IMR-90 (cell line): Measurements from ENCODE around the gene VPS39. TPM values are rescaled to one million over a fixed set of nuclear protein-coding genes. Genes with fewer than 3 reads are reported as not detected.

Source experiments
- ATAC-seq: fragments of 200-7000 bp; cut with Tn5 transposase; 2 replicates; pipeline ENCODE4 v1.9.1; 2020; ENCODE audit warnings: low read depth, mild to moderate bottlenecking, moderate library complexity
- BruUV-seq: library from RNA; stranded (reverse); fragments of 400-500 nt; replicated peaks from 2 replicates; lab custom pipeline; 2021; lab: Mats Ljungman, UMichigan
- CTCF ChIA-PET: fragments of 300-600 bp; formaldehyde crosslinking; extraction: SDS; loops from one replicate; lab custom pipeline; 2021; ENCODE audit warnings: antibody characterized with exemption; lab: Yijun Ruan, JAX
- POLR2A ChIA-PET: fragments of 300-600 bp; sonication (Branson Sonifier 250); formaldehyde crosslinking; loops from one replicate; lab custom pipeline; 2022; ENCODE audit warnings: antibody characterized with exemption; ENCODE audit not compliant: unreplicated experiment; lab: Charles Lee
- DNase-seq: peaks from one replicate; pipeline ENCODE4 v3.0.0; 2013
- H2AFZ ChIP-seq: replicated peaks from 2 replicates; pipeline ENCODE3; 2013; ENCODE audit warnings: low read length, mild to moderate bottlenecking; ENCODE audit not compliant: poor library complexity
- H2AK5ac ChIP-seq: 2 replicates; pipeline ENCODE4 v1.6.1; 2013; ENCODE audit warnings: low read depth, low read length, inconsistent platforms
- H2AK9ac ChIP-seq: replicated peaks from 2 replicates; pipeline ENCODE3; 2013; ENCODE audit warnings: mild to moderate bottlenecking, low read depth, low read length, moderate library complexity; ENCODE audit not compliant: poor library complexity
- H2BK120ac ChIP-seq: 2 replicates; pipeline ENCODE4 v1.6.1; 2013; ENCODE audit warnings: low read depth, low read length, inconsistent platforms
- H2BK15ac ChIP-seq: 3 replicates; pipeline ENCODE4 v1.6.1; 2013; ENCODE audit warnings: low read depth, low read length, inconsistent platforms
- H2BK20ac ChIP-seq: 2 replicates; pipeline ENCODE4 v1.6.1; 2013; ENCODE audit warnings: low read depth, mild to moderate bottlenecking, inconsistent platforms, low read length, moderate library complexity
- H2BK5ac ChIP-seq: 2 replicates; pipeline ENCODE4 v1.6.1; 2013; ENCODE audit warnings: mild to moderate bottlenecking, low read depth, low read length, inconsistent platforms; ENCODE audit not compliant: poor library complexity, severe bottlenecking
- H3K14ac ChIP-seq: replicated peaks from 2 replicates; pipeline ENCODE4 v1.6.1; 2013; ENCODE audit warnings: low read depth, low read length, inconsistent platforms
- H3K18ac ChIP-seq: 2 replicates; pipeline ENCODE4 v1.6.1; 2013; ENCODE audit warnings: low read depth, low read length, control low read depth
- H3K23ac ChIP-seq: 2 replicates; pipeline ENCODE4 v1.6.1; 2013; ENCODE audit warnings: low read depth, low read length, inconsistent platforms
- H3K27ac ChIP-seq: 2 replicates; pipeline ENCODE4 v1.5.1; 2013; ENCODE audit warnings: mild to moderate bottlenecking, control low read depth, low read length; ENCODE audit not compliant: insufficient read depth
- H3K27me3 ChIP-seq: 2 replicates; pipeline ENCODE4 v1.6.1; 2013; ENCODE audit warnings: low read length; ENCODE audit not compliant: control insufficient read depth, insufficient read depth
- H3K36me3 ChIP-seq: 2 replicates; pipeline ENCODE4 v1.6.1; 2013; ENCODE audit warnings: low read length, mixed read lengths; ENCODE audit not compliant: control insufficient read depth, insufficient read depth
- H3K4ac ChIP-seq: 2 replicates; pipeline ENCODE4 v1.6.1; 2013; ENCODE audit warnings: low read depth, low read length, inconsistent platforms
- H3K4me1 ChIP-seq: 2 replicates; pipeline ENCODE4 v1.6.1; 2013; ENCODE audit warnings: low read length, mixed read lengths; ENCODE audit not compliant: control insufficient read depth, insufficient read depth
- H3K4me2 ChIP-seq: 2 replicates; pipeline ENCODE4 v1.6.1; 2013; ENCODE audit warnings: low read depth, mild to moderate bottlenecking, control low read depth, low read length, moderate library complexity
- H3K4me3 ChIP-seq: 2 replicates; pipeline ENCODE4 v1.5.1; 2013; ENCODE audit warnings: low read depth, mild to moderate bottlenecking, control low read depth, low read length, moderate library complexity; ENCODE audit not compliant: insufficient read depth
- H3K56ac ChIP-seq: 2 replicates; pipeline ENCODE4 v1.6.1; 2013; ENCODE audit warnings: low read length, inconsistent platforms; ENCODE audit not compliant: insufficient read depth; ENCODE audit errors: extremely low read depth
- H3K79me1 ChIP-seq, 2 experiments: 2 replicates each; pipeline ENCODE4 v1.6.1; 2013; ENCODE audit warnings: low read length in 2 of 2, inconsistent platforms in 1 of 2, low read depth in 1 of 2
- H3K9ac ChIP-seq: 2 replicates; pipeline ENCODE4 v1.6.1; 2013; ENCODE audit warnings: low read depth, low read length, control low read depth
- H3K9me1 ChIP-seq: 2 replicates; pipeline ENCODE4 v1.6.1; 2013; ENCODE audit warnings: low read length, inconsistent platforms; ENCODE audit not compliant: insufficient read depth
- H3K9me3 ChIP-seq: 2 replicates; pipeline ENCODE4 v1.6.1; 2013; ENCODE audit warnings: low read length; ENCODE audit not compliant: control insufficient read depth, insufficient read depth
- H4K20me1 ChIP-seq: 2 replicates; pipeline ENCODE4 v1.6.1; 2013; ENCODE audit warnings: low read length, inconsistent platforms; ENCODE audit not compliant: insufficient read depth
- H4K5ac ChIP-seq: 2 replicates; pipeline ENCODE4 v1.6.1; 2013; ENCODE audit warnings: mild to moderate bottlenecking, low read depth, low read length, control low read depth
- H4K8ac ChIP-seq, 2 experiments: 2 replicates each; pipeline ENCODE4 v1.6.1; 2013; ENCODE audit warnings: low read depth in 2 of 2, low read length in 2 of 2, control low read depth in 1 of 2, inconsistent platforms in 1 of 2
- H4K91ac ChIP-seq: 2 replicates; pipeline ENCODE4 v1.6.1; 2013; ENCODE audit warnings: low read depth, low read length, inconsistent platforms; ENCODE audit not compliant: insufficient read depth
- BHLHE40 ChIP-seq: fragments of 150-350 bp; IDR thresholded peaks from 2 replicates; pipeline ENCODE4 v1.6.1; 2016; ENCODE audit warnings: mild to moderate bottlenecking, low read depth, low read length
- CEBPB ChIP-seq: IDR thresholded peaks from 2 replicates; pipeline ENCODE4 v1.6.1; 2012; ENCODE audit warnings: low read depth, low read length, improper control_type of control experiment
- CHD1 ChIP-seq: IDR thresholded peaks from 2 replicates; pipeline ENCODE4 v1.6.1; 2012; ENCODE audit warnings: low read depth, low read length, improper control_type of control experiment
- CTCF ChIP-seq: conservative IDR thresholded peaks from 2 replicates; pipeline ENCODE4 v1.5.1; 2012; ENCODE audit warnings: mild to moderate bottlenecking, low read depth, low read length, improper control_type of control experiment
- FOS ChIP-seq: fragments of 150-350 bp; IDR thresholded peaks from 2 replicates; pipeline ENCODE4 v1.6.1; 2016; ENCODE audit warnings: low read depth, low read length
- MAFK ChIP-seq: IDR thresholded peaks from 2 replicates; pipeline ENCODE4 v1.6.1; 2012; ENCODE audit warnings: low read depth, low read length, improper control_type of control experiment
- MAZ ChIP-seq: IDR thresholded peaks from 2 replicates; pipeline ENCODE4 v1.6.1; 2012; ENCODE audit warnings: low read depth, mild to moderate bottlenecking, low read length, improper control_type of control experiment, moderate library complexity, borderline replicate concordance
- MXI1 ChIP-seq: IDR thresholded peaks from 2 replicates; pipeline ENCODE4 v1.6.1; 2012; ENCODE audit warnings: low read depth, mild to moderate bottlenecking, low read length, moderate library complexity, borderline replicate concordance
- NFE2L2 ChIP-seq: fragments of 150-350 bp; IDR thresholded peaks from 2 replicates; pipeline ENCODE4 v1.6.1; 2016; ENCODE audit warnings: low read depth, mild to moderate bottlenecking, low read length
- POLR2A ChIP-seq: IDR thresholded peaks from 2 replicates; pipeline ENCODE4 v1.6.1; 2012; ENCODE audit warnings: mild to moderate bottlenecking, low read depth, low read length
- RAD21 ChIP-seq: IDR thresholded peaks from 2 replicates; pipeline ENCODE4 v1.6.1; 2012; ENCODE audit warnings: low read length, improper control_type of control experiment
- RCOR1 ChIP-seq: IDR thresholded peaks from 2 replicates; pipeline ENCODE4 v1.6.1; 2012; ENCODE audit warnings: mild to moderate bottlenecking, low read length, improper control_type of control experiment; ENCODE audit not compliant: insufficient replicate concordance
- RFX5 ChIP-seq: IDR thresholded peaks from 2 replicates; pipeline ENCODE4 v1.8.0; 2012; ENCODE audit warnings: low read depth, mild to moderate bottlenecking, low read length, moderate library complexity
- WGBS, 2 experiments: methylation state at CpG; one replicate each; pipeline versions ENCODE4 v1.1.5 to v1.1.7; 2013; ENCODE audit warnings: missing lambda C conversion rate in 2 of 2; ENCODE audit not compliant: insufficient read length in 1 of 2; ENCODE audit errors: extremely low coverage in 2 of 2; 5-methylcytosine and 5-hydroxymethylcytosine counted together
- dilution Hi-C: fragments of 300-500 bp; cut with HindIII; formaldehyde crosslinking; loops from one replicate; pipeline ENCODE4 v1.14.3; 2018; ENCODE audit warnings: low sequenced_read_pairs; ENCODE audit not compliant: unreplicated experiment
- in situ Hi-C: fragments of 300-500 bp; cut with MboI; formaldehyde crosslinking; loops from 3 replicates; pipeline ENCODE4 v1.14.3; 2019; ENCODE audit warnings: low sequenced_read_pairs, inconsistent platforms, mixed read lengths
- intact Hi-C: fragments of 100-400 bp; cut with micrococcal nuclease; formaldehyde crosslinking; loops from 2 replicates; pipeline ENCODE4 v1.10.0; 2022
- polyA plus RNA-seq, 3 experiments: library from polyadenylated mRNA; depleted of rRNA; stranded (reverse); fragments of >200 nt; gene quantifications; 2 replicates each; pipeline ENCODE4 v1.2.3, GENCODE V29; 2012; ENCODE audit warnings: low replicate concordance in 1 of 3
- total RNA-seq: library from RNA; depleted of rRNA; stranded (reverse); fragments of >200 nt; gene quantifications from 2 replicates; pipeline ENCODE4 v1.2.3, GENCODE V29; 2012
- TF ChIP-seq, protein P1 (sequence below): fragments of 150-350 bp; IDR thresholded peaks from 2 replicates; pipeline ENCODE4 v1.6.1; 2017; ENCODE audit warnings: mild to moderate bottlenecking, antibody characterized with exemption, low read length, low read depth
- TF ChIP-seq, protein P2 (sequence below): fragments of 150-350 bp; IDR thresholded peaks from 2 replicates; pipeline ENCODE4 v1.6.1; 2016; ENCODE audit warnings: low read depth, mild to moderate bottlenecking, low read length, moderate library complexity, borderline replicate concordance

VPS39 gene
- total and polyA plus RNA-seq, 2 of the 4 experiments (the other 2 are of a cell fraction) = 49.7 to 52.2 TPM

DNA sequence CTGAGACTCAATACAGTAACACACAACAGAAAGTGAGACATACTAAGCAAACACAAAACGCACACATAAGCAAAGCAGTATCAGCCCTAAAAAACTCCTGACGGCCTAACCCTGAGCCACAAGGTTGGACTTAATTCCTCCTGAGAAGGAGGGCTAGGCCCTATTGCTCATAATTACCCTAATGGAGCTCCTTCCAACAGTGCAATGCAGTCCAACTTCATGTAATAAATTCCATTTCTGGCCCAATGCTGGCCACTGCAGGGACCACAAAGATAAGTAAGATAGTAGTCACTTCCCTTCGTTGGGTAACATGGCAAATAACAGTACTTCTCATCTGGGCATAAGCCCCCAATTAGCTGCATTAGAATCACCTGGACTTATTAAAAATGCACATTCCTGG lies 4.2 kb downstream of the VPS39 start:
- in situ Hi-C loops = no loop called here
- POLR2A ChIA-PET = no interaction called here

More for the DNA sequence above, 4.2 kb downstream of the VPS39 start:
- WGBS, 2 experiments = 100% methylated on average over 2 of the region's 3 CpGs; no CpG with 5 or more reads in 1 of the 2 experiments
- dilution Hi-C loops (no loop called here), intact Hi-C loops (no loop called here)
- BruUV-seq = no TSS peak
- Histone ChIP-seq H3K4me3 (no peak overlapping the region), H4K5ac (no peak overlapping the region), H3K4me2 (no peak overlapping the region), H3K56ac (no peak overlapping the region), H3K9me3 (no peaks in the 10 kb centered on the region), H3K27me3 (no peaks in the 10 kb centered on the region), H3K36me3 (peaks cover 7% of the 10 kb centered on the region), H2BK5ac (no peak overlapping the region), H3K4ac (no peak overlapping the region), H2AK9ac (no peak overlapping the region), H2AFZ (no peak overlapping the region), H3K23ac (no peak overlapping the region), H4K20me1 (peaks cover 4% of the 10 kb centered on the region; the same call in 1 of the 2 replicates), H3K4me1 (peaks cover 4% of the 10 kb centered on the region; the same call in 1 of the 2 replicates), H2BK20ac (no peak overlapping the region), H2BK15ac (no peak overlapping the region), H3K14ac (no peak overlapping the region), H2AK5ac (no peak overlapping the region), H3K27ac (no peak overlapping the region), H3K18ac (no peak overlapping the region), H3K9ac (no peak overlapping the region), H3K79me1 (peaks cover 41 to 67% of the 10 kb centered on the region in 2 experiments), H4K91ac (no peak overlapping the region), H3K9me1 (peaks cover 11% of the 10 kb centered on the region), H4K8ac (no peak overlapping the region), H2BK120ac (no peak overlapping the region)
- DNase-seq (no peak), ATAC-seq (no peak)
- CTCF ChIA-PET = no interaction called here
- TF ChIP-seq CHD1 = no peak
- TF ChIP-seq CTCF = no peak
- no peak for TF ChIP-seq RCOR1
- TF ChIP-seq POLR2A = no peak
- TF ChIP-seq BHLHE40 = no peak
- TF ChIP-seq, protein P1, sequence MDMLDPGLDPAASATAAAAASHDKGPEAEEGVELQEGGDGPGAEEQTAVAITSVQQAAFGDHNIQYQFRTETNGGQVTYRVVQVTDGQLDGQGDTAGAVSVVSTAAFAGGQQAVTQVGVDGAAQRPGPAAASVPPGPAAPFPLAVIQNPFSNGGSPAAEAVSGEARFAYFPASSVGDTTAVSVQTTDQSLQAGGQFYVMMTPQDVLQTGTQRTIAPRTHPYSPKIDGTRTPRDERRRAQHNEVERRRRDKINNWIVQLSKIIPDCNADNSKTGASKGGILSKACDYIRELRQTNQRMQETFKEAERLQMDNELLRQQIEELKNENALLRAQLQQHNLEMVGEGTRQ = no peak
- no peak for TF ChIP-seq CEBPB
- TF ChIP-seq, protein P2, sequence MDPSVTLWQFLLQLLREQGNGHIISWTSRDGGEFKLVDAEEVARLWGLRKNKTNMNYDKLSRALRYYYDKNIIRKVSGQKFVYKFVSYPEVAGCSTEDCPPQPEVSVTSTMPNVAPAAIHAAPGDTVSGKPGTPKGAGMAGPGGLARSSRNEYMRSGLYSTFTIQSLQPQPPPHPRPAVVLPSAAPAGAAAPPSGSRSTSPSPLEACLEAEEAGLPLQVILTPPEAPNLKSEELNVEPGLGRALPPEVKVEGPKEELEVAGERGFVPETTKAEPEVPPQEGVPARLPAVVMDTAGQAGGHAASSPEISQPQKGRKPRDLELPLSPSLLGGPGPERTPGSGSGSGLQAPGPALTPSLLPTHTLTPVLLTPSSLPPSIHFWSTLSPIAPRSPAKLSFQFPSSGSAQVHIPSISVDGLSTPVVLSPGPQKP = no peak
- TF ChIP-seq NFE2L2 = no peak
- no peak for TF ChIP-seq MXI1
- no peak for TF ChIP-seq MAFK
- TF ChIP-seq MAZ = no peak
- no peak for TF ChIP-seq RFX5
- no peak for TF ChIP-seq FOS
- no peak for TF ChIP-seq RAD21
